Memory B cell (primary cell): ENCODE results near the gene IGF1.
"Not testable (repeated sequence)": the region's sequence is repeated elsewhere in the genome, so short reads cannot be mapped to it uniquely, and the experiment has no call there.

ENCODE experiments used
- ATAC-seq: fragments of 150-1000 bp; cut with Tn5 transposase; 2 replicates; pipeline ENCODE4 v1.10.0; 2021; ENCODE audit warnings: low read depth, mild to moderate bottlenecking, moderate library complexity
- DNase-seq, 2 donors: peaks; one replicate each; pipeline ENCODE4 v3.0.0; 2022; ENCODE audit warnings: low spot score in 2 of 2
- H3K27ac Mint-ChIP-seq: one replicate; pipeline ENCODE4 v1.8.0; 2022; ENCODE audit warnings: mild to moderate bottlenecking, moderate library complexity, mixed read lengths
- H3K27me3 Mint-ChIP-seq: one replicate; pipeline ENCODE4 v1.8.0; 2022; ENCODE audit warnings: mixed read lengths
- H3K36me3 Mint-ChIP-seq: one replicate; pipeline ENCODE4 v1.8.0; 2022; ENCODE audit warnings: mild to moderate bottlenecking, mixed read lengths
- H3K4me1 Mint-ChIP-seq: one replicate; pipeline ENCODE4 v1.8.0; 2022; ENCODE audit warnings: mixed read lengths
- H3K4me3 Mint-ChIP-seq: one replicate; pipeline ENCODE4 v1.8.0; 2022; ENCODE audit warnings: mild to moderate bottlenecking, moderate library complexity, mixed read lengths
- H3K9me3 Mint-ChIP-seq: one replicate; pipeline ENCODE4 v1.8.0; 2022; ENCODE audit warnings: mixed read lengths

IGF1 gene

GRCh38 chr12:102390068-102390467 is 90.3 kb downstream of the IGF1 start:
- H3K36me3 Mint-ChIP-seq: no peaks in the 10 kb centered on the region
- H3K27ac Mint-ChIP-seq: no peak overlapping the region
- H3K9me3 Mint-ChIP-seq: no peaks in the 10 kb centered on the region
- DNase-seq: no peak
- no peak for ATAC-seq
- H3K4me1 Mint-ChIP-seq: no peaks in the 10 kb centered on the region
- no peak overlapping the region for H3K4me3 Mint-ChIP-seq
- H3K27me3 Mint-ChIP-seq: peaks cover 17% of the 10 kb centered on the region

- ATAC-seq: no peak
- Mint-ChIP-seq H3K36me3 (no peaks in the 10 kb centered on the region), H3K4me1 (no peaks in the 10 kb centered on the region), H3K4me3 (no peak overlapping the region), H3K9me3 (peaks cover 9% of the 10 kb centered on the region), H3K27ac (no peak overlapping the region), H3K27me3 (peaks cover 12% of the 10 kb centered on the region)
- no peak for DNase-seq
Observed at GRCh38 chr12:102388469-102388868, 91.9 kb downstream of the IGF1 start.

DNA sequence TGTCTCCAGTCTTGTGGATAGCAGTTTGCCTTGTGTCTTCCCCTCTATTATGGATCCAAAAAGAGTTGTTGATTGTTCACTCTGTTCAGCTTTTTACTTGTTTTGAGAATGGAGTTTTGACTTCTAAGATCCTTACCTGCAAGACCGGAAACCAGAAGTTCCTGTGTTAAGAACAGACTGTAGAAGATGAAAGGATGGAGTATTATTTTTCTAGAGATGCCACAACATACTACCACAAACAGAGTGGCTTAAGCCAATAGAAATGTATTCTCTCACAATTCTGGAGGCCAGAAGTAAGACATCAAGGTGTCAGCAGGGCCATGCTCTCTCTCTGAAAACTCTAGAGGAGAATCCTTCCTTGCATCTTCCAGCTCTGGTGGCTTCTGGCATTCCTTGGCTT is 95.0 kb downstream of the IGF1 start:
- H3K27me3 Mint-ChIP-seq: peaks cover 11% of the 10 kb centered on the region

DNA sequence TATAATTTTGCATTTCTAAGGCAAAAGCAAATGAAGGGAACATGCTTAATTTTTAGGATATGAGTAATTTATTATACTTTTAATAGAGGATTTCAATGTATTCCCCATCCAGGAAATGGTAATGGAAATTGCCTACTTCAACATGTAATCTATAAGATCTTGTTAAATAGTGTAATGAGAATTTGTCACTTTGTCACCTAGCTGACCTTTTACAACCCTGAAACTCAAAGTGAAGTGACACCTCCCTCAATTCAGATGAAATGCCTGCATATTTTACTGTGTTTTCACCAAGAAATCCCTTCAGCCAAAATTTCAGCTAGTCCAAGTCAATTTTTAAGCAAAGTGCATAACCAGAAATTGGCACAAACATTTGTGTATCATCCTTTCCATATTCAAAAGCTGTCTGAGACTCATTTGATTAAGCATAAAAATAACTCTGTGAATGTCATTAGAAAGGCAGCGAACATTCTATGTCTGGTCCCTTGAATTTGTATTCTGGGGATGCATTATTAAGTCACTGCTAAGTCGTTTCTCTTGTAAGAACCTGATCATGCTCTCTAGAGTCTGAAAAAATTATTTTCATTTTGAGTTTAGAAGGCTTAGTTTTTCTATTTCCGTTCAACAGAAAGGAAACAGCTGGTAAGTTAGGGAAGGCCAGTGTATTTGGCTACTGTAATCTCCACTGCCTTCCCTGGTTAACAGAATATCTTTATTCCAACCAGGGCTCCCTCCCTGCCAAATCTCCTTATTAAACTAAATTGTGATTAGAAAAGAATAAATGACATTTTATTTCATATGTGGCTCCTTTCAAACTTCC is 100.8 kb downstream of the IGF1 start:
- DNase-seq (no peak), ATAC-seq (no peak)
- Mint-ChIP-seq H3K36me3 (no peaks in the 10 kb centered on the region), H3K4me3 (no peak overlapping the region), H3K4me1 (no peaks in the 10 kb centered on the region), H3K27ac (no peak overlapping the region), H3K27me3 (peaks cover under 1% of the 10 kb centered on the region), H3K9me3 (peaks cover 9% of the 10 kb centered on the region)

More for the DNA sequence above, 95.0 kb downstream of the IGF1 start:
- Mint-ChIP-seq H3K4me3 (no peak overlapping the region), H3K36me3 (no peaks in the 10 kb centered on the region), H3K27ac (no peak overlapping the region), H3K4me1 (no peaks in the 10 kb centered on the region), H3K9me3 (peaks cover 11% of the 10 kb centered on the region)
- ATAC-seq (no peak), DNase-seq (no peak)

DNA sequence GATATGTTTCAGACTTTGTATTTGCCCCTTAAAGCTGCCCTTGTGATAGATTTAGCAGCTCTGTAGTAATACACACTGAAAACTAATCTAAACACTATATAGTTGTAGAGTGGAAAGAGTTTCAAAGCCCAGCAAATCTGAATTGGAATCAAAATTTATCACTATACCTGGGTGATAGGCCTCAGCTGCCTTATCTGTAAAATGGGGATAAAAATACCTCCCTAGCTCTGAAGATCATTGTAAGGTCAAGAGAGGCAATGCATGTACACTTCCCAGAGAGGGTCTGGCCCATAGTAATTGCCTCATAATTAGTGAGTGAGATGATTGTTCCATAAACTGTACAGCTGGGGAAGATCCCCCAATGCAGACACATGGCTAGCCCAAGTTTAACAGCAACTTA is 103.6 kb downstream of the IGF1 start:
- H3K27me3 Mint-ChIP-seq: peaks cover 2% of the 10 kb centered on the region
- H3K4me3 Mint-ChIP-seq: no peak overlapping the region
- H3K9me3 Mint-ChIP-seq: no peaks in the 10 kb centered on the region
- no peaks in the 10 kb centered on the region for H3K36me3 Mint-ChIP-seq
- no peaks in the 10 kb centered on the region for H3K4me1 Mint-ChIP-seq
- no peak overlapping the region for H3K27ac Mint-ChIP-seq
- DNase-seq: no peak
- ATAC-seq: no peak

- Mint-ChIP-seq H3K9me3 (no peaks in the 10 kb centered on the region), H3K4me1 (no peaks in the 10 kb centered on the region), H3K27me3 (peaks cover 2% of the 10 kb centered on the region), H3K36me3 (no peaks in the 10 kb centered on the region), H3K27ac (no peak overlapping the region), H3K4me3 (no peak overlapping the region)
- no peak for DNase-seq
- ATAC-seq: no peak
Observed at GRCh38 chr12:102376181-102376747, 104.1 kb downstream of the IGF1 start.

- Mint-ChIP-seq H3K4me3 (no peak overlapping the region), H3K36me3 (no peaks in the 10 kb centered on the region), H3K27me3 (peaks cover 2% of the 10 kb centered on the region), H3K27ac (no peak overlapping the region), H3K4me1 (no peaks in the 10 kb centered on the region), H3K9me3 (no peaks in the 10 kb centered on the region)
- ATAC-seq (no peak), DNase-seq (no peak)
Observed at GRCh38 chr12:102374190-102374589, 106.2 kb downstream of the IGF1 start.

GRCh38 chr12:102372087-102372486 is 108.3 kb downstream of the IGF1 start:
- Mint-ChIP-seq H3K4me1 (no peaks in the 10 kb centered on the region), H3K36me3 (peaks cover 2% of the 10 kb centered on the region), H3K27me3 (peaks cover 4% of the 10 kb centered on the region), H3K4me3 (no peak overlapping the region), H3K27ac (no peak overlapping the region), H3K9me3 (peaks cover 6% of the 10 kb centered on the region)
- ATAC-seq (no peak), DNase-seq (no peak)

DNA sequence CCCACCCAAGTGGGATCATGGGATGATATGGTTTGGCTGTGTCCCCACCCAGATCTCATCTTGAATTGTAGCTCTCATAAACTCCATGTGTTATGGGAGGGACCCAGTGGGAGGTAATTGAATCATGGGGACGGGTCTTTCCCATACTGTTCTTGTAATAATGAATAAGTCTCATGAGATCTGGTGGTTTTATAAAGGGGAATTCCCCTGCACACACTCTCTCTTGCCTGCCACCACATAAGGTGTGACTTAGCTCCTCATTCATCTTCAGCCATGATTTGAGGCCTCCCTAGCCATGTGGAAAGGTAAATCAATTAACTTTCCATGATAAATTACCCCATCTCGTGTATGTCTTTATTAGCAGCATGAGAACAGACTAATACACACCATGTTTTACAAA is 109.2 kb downstream of the IGF1 start:
- Mint-ChIP-seq H3K4me1 (no peaks in the 10 kb centered on the region), H3K36me3 (peaks cover 2% of the 10 kb centered on the region), H3K27ac (no peak overlapping the region), H3K9me3 (peaks cover 6% of the 10 kb centered on the region), H3K27me3 (peaks cover 4% of the 10 kb centered on the region), H3K4me3 (no peak overlapping the region)
- no peak for DNase-seq
- no peak for ATAC-seq

DNA sequence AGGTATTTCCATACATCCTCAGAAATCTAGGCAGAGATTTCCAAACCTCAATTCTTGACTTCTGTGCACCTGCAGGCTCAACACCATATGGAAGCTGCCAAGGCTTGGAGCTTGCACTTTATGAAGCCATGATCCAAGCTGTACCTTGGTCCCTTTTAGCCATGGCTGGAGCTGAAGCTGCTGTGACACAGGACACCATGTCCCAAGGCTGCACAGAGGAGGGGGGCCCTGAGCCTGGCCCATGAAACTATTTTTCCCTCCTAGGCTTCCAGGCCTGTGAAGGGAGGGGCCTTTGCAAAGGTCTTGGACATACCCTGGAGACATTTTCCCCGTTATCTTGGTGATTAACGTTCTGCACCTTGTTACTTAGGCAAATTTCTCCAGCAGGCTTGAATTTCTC is 110.5 kb downstream of the IGF1 start:
- no peak overlapping the region for H3K4me3 Mint-ChIP-seq
- peaks cover 2% of the 10 kb centered on the region for H3K36me3 Mint-ChIP-seq
- no peak for DNase-seq
- peaks cover 4% of the 10 kb centered on the region for H3K27me3 Mint-ChIP-seq
- H3K27ac Mint-ChIP-seq: no peak overlapping the region
- no peaks in the 10 kb centered on the region for H3K4me1 Mint-ChIP-seq
- peaks cover 6% of the 10 kb centered on the region for H3K9me3 Mint-ChIP-seq
- no peak for ATAC-seq

DNA sequence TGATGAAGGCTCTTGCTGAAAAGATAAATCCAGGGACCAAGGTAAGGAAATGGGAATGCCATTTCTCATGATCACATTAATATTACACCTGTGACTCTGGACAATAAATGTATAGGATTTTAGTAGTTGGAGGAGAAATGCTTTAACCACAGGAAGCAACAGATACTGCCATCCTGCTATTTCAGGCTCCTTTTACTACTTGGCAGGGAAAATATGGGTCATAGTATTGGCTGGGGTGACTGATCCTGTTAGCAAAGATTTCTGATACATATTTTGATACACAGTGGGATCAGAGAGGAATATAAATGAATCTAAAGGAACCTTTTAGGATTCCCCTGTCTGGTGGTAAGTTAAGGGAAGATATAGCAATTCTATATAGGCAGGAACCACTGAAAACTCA is 115.0 kb downstream of the IGF1 start:
- Mint-ChIP-seq H3K27me3 (peaks cover 3% of the 10 kb centered on the region), H3K27ac (no peak overlapping the region), H3K4me3 (no peak overlapping the region), H3K4me1 (no peaks in the 10 kb centered on the region), H3K9me3 (peaks cover 9% of the 10 kb centered on the region), H3K36me3 (peaks cover 2% of the 10 kb centered on the region)
- DNase-seq (no peak), ATAC-seq (no peak)

GRCh38 chr12:102364709-102365108 is 115.7 kb downstream of the IGF1 start:
- peaks cover 2% of the 10 kb centered on the region for H3K36me3 Mint-ChIP-seq
- no peak overlapping the region for H3K4me3 Mint-ChIP-seq
- H3K27me3 Mint-ChIP-seq: peaks cover 7% of the 10 kb centered on the region
- H3K9me3 Mint-ChIP-seq: peaks cover 9% of the 10 kb centered on the region
- DNase-seq (no peak), ATAC-seq (no peak)
- H3K27ac Mint-ChIP-seq: no peak overlapping the region
- no peaks in the 10 kb centered on the region for H3K4me1 Mint-ChIP-seq

GRCh38 chr12:102356690-102357089 is 123.7 kb downstream of the IGF1 start:
- H3K27ac Mint-ChIP-seq: no peak overlapping the region
- peaks cover 10% of the 10 kb centered on the region for H3K27me3 Mint-ChIP-seq
- H3K4me1 Mint-ChIP-seq: no peaks in the 10 kb centered on the region
- H3K4me3 Mint-ChIP-seq: no peak overlapping the region
- DNase-seq (no peak), ATAC-seq (no peak)
- H3K36me3 Mint-ChIP-seq: no peaks in the 10 kb centered on the region
- H3K9me3 Mint-ChIP-seq: peaks cover 14% of the 10 kb centered on the region

DNA sequence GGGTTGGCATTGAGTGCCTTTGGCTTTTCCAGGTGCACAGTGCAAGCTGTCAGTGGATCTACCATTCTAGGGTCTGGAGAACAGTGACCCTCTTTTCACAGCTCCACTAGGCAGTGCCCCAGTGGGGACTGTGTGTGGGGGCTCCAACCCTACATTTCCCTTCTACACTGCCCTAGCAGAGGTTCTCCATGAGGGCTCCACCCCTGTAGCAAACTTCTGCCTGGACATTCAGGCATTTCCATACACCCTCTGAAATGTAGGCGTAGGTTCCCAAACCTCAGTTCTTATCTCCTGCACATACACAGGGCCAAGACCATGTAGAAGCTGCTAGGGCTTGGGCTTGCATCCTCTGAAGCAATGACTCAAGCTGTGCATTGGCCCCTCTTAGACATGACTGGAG is 126.1 kb downstream of the IGF1 start:
- not testable (repeated sequence) for H3K27ac Mint-ChIP-seq, H3K27me3 Mint-ChIP-seq, DNase-seq, H3K36me3 Mint-ChIP-seq, H3K4me1 Mint-ChIP-seq, ATAC-seq, H3K4me3 Mint-ChIP-seq
- H3K9me3 Mint-ChIP-seq: peaks cover 14% of the 10 kb centered on the region

GRCh38 chr12:102351322-102351721 is 129.0 kb downstream of the IGF1 start:
- Mint-ChIP-seq H3K4me3 (no peak overlapping the region), H3K4me1 (no peaks in the 10 kb centered on the region), H3K27ac (no peak overlapping the region), H3K9me3 (peaks cover 14% of the 10 kb centered on the region), H3K36me3 (no peaks in the 10 kb centered on the region), H3K27me3 (peaks cover 5% of the 10 kb centered on the region)
- no peak for DNase-seq
- ATAC-seq: no peak
